GM19239 (cell line): ENCODE results near the gene MAD1L1.

Experiments
- DNase-seq: peaks from one replicate; pipeline ENCODE4 v3.0.0; 2011; ENCODE audit warnings: low spot score; ENCODE audit not compliant: insufficient read length
- FAIRE-seq: peaks from 2 replicates; lab custom pipeline; 2011; peaks lifted over from hg19 to GRCh38; lab: Jason Lieb, UNC

Gene MAD1L1

GRCh38 chr7:2126621-2127020, 106.1 kb downstream of the MAD1L1 start:
- FAIRE-seq (no peak), DNase-seq (no peak)

GRCh38 chr7:2125931-2126330, 106.8 kb downstream of the MAD1L1 start:
- no peak for FAIRE-seq

GRCh38 chr7:2124604-2125345, 108.0 kb downstream of the MAD1L1 start:
- no peak for FAIRE-seq
- DNase-seq, result no peak

More at GRCh38 chr7:2125931-2126330, 106.8 kb downstream of the MAD1L1 start:
- no peak for DNase-seq

DNA sequence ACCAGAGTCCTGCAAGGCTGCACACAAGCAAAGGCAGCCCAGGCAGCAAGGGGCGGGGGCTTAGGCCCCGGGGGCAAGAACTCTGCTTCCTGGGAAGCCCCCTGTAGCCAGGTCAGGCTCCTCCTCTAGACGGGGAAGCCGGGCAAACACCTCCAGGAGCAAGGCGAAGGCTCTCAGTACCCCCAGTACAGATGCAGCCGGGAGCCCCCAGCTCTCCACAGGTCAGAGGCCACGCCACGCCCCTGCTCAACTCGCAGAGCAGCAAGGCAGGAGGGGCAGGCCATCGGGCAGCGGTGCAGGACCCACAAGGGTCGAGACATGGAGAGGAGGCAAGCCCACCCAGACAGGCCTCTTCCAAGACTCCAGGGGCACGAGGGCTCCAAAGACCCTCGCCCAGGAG, 108.8 kb downstream of the MAD1L1 start:
- DNase-seq (no peak), FAIRE-seq (no peak)

- no peak for DNase-seq
- no peak for FAIRE-seq
Measured at GRCh38 chr7:2123360-2123759, 109.4 kb downstream of the MAD1L1 start.

DNA sequence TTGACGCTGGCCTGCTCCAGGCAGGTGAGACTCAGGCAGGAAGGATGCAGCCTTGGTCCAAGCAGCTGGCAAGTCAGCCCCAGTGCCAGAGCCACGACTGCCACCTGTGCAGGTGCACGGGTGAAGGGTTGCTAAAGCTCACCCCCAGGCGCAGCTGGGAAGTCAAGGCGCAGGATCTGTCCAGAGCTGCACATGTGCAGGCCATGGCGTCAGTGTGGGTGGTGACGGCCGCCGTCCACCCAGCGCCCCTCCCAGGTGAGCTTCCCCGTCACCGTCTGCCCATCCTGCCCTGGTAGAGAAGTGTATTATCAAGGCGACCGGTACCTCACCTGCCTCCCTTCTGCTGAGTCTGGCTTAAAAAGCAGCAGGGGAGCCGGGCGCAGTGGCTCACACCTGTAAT, 110.1 kb downstream of the MAD1L1 start:
- DNase-seq, result no peak
- no peak for FAIRE-seq

DNA sequence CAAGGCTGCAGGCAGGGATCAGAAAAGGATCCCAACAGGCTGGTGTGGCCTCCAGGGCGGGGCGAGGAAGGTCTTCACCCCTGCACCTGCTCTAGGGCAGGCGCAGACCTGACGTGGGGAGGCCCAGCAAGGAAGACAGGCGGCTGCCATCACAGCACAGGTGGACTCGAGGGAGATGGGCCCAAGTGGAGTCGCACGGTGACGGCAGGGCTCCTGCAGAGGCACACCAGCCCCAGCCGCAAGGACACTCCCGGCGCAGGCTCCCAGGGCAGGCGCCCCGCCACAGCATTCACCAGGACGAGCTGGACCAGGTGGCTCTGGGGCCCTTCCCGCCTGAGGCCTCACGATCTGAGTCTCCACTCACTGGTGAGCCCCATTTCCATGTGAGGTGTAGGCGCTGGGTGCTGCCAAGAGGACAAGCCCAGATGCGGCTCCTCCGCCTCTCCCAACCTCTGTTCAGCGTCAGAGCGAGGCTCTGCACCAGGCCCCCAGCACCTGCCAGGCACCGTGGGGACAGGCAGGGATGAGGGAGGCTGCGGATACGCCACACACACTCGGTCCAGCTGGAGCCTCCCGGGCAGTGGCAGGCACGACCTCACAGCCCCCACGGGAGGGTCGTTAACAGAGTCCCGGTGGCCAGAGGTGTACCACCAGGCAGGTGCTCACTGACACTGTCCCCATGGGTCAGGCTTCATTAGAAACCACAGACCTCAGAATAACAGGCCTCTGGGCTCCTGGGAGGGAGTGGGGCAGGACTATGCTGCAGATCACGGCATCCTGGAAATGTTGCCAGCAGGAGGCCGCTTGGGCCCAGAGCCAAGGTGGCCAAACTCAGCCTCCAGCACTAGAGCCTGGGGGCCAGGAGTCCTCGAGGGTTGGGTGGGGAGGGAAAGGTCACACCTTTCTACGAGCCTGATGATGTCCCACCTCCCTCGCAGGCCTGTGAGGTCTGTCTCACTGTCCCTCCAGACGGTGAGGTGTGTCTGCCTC, 111.6 kb downstream of the MAD1L1 start:
- FAIRE-seq (no peak), DNase-seq (no peak)

DNA sequence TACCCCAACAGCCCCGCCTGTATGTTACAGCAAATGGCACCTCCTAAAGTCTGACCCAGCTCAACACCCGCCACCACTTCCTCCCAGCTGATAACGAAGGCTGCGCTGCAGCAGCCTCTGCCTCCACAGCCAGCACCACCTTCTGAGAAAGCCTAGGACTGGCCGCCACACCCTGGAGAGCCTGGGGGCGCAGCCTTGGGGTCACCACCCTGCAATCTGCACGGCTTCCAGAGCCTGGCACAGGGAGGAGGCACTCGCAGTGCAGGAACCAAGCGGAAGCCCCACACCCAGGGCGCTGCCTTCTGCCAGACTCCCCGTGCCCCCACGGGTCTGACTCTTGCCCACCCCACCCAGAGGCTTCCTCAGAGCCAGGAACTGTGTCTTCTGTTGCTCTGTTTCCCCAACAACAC, 112.5 kb downstream of the MAD1L1 start:
- DNase-seq (no peak), FAIRE-seq (no peak)

DNA sequence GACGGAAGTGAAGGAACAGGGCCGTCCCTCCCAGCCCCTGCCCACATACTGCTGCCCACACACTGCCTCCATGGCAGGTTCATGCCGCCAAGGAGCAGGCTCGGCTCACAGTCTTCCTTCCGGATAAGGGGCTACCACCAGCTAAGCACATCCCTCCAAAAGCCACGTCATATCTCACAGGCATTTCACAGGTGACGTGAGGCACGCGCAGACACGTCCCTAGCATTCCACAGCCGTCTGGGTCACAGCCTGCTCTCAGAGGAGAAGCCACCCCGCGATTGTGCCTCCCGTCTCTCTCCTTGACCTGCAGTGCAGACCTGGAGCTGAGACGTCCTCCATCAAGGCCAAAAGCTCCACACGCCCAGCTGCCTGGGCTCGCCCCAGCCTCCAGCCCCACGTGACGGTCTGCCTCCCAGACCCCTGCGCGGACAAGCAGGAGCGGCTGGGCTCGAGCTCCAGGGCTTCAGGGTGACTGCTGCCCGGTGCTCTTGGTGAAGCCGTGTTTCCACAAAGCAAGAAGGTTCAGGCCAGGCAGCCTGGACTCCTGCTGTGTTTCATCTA, 114.0 kb downstream of the MAD1L1 start:
- no peak for DNase-seq
- FAIRE-seq, result no peak

GRCh38 chr7:2118056-2118455, 114.7 kb downstream of the MAD1L1 start:
- FAIRE-seq (no peak), DNase-seq (no peak)

- FAIRE-seq (no peak), DNase-seq (no peak)
Measured at GRCh38 chr7:2117646-2118045, 115.1 kb downstream of the MAD1L1 start.

- no peak for DNase-seq
Measured at GRCh38 chr7:2116989-2117591, 115.7 kb downstream of the MAD1L1 start.

DNA sequence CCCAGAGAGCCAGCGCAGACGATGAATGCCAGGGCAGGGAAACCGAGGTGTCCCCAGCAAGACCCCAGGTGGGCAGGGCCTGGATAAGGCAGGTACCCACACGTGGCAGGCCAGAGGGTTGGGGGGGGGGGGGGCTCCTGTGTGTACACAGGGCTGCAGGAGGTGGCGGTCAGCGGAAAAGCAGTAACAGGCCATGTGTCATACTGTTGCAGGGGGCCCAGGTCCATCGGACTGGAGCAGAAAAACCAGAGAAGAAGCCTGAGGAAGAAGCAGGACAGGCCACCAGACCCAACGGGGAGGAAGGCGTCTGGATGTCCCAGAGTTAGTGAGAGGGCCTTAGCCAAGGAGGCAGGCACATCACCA, 116.3 kb downstream of the MAD1L1 start:
- no peak for FAIRE-seq

More at GRCh38 chr7:2116989-2117591, 115.7 kb downstream of the MAD1L1 start:
- no peak for FAIRE-seq

GRCh38 chr7:2115760-2116447, 116.8 kb downstream of the MAD1L1 start:
- FAIRE-seq (no peak), DNase-seq (no peak)

More for the DNA sequence above, 116.3 kb downstream of the MAD1L1 start:
- DNase-seq, result no peak

- DNase-seq (no peak), FAIRE-seq (no peak)
Measured at GRCh38 chr7:2114926-2115759, 117.6 kb downstream of the MAD1L1 start.

- FAIRE-seq, result no peak
- no peak for DNase-seq
Measured at GRCh38 chr7:2114052-2114451, 118.7 kb downstream of the MAD1L1 start.

- DNase-seq, result no peak
- FAIRE-seq, result peak; percentile 48
Measured at GRCh38 chr7:2112261-2113198, 120.2 kb downstream of the MAD1L1 start.

DNA sequence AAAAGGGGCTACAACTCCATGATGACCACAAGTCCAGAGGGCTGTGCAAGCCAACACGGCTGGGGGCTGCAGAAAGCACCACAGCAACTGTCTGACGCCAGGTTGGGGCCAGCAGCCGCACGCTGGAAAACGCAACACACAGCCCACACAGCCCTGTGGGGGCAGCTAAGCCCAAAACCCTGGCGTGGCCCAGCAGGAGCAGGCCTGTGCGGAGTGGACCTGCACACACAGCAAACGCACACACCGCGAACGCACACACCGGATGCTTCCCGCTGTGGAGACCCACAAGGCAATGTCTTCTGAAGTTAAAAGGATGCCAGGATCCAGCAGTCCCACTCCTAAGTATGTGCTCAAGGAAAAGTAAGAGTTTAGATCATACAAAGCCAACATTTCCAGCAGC, 121.2 kb downstream of the MAD1L1 start:
- DNase-seq (no peak), FAIRE-seq (no peak)
